ENCODE results near the gene JARID2.
A peak's percentile ranks its signal among the peaks of the same experiment; 100 is the strongest.

Gene JARID2

DNA sequence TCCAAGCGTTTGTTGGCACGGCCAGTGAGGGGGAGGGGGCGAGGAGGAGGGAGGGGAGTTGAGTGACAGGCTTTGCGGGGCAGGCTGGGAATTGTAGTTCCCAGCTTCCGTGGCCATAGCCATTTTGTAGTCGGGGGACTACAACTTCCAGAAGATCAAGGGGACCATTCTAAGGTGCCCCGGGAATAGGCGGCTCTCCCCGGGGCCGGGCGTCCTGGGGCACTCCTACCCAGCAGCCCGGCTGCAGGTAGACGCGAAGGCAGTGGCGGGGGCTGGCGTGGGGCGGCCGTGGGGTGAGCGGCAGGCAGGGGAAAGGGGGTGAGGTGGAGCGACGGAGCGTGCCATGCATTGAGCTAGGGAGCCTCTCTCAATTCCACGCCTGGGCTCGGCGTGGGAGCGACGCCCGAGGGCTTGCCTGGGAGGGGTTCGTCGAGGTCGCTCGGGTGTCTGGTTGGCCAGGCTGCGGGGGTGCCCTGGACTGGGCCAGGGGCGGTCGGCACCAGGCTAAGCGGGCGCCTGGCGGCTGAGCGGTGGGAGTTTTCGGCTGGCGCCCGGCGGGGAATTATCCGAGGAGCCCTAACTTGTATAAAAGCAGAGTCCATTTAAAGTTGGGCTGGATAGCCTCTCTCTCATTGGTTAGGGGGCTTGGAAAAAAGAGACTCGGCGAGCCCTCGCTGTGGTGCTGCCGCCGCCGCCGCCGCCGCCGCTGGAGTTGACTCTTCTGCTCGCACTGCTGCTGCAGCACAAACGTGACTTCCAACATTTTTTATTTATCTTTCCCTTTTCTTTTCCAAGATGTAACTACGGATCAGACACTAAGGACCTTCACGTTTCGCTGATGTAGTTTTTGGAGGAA is at the start of gene JARID2:
Gene JARID2, plus strand, starts transcription at position 709 of the 856 bp plus-strand sequence. CDS start 471 bp downstream, outside the sequence.
- DNase-seq (ENCODE audit: low read depth in 1 of 2, low spot score in 1 of 2): peak; percentile 85 to 91

DNA sequence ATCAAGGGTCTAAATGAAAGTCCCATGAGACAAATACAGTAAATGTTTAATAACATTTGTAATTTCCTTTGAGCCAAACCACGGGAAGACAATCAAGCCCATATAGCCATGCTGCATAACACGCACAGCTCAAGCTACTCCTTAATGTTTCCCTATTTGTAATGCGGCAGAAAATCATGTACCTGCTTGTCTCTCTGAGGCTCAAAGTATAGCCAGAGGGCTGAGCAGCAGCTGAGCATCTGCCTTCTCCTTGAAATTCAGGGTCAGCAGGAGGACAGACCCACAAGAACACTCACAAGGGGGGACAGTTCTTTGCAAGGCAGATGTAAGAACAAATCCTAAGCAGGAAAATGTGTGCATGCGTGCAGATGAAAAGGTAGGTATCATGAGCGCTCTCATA is 45.8 kb upstream of the JARID2 start:
- no peak for DNase-seq (ENCODE audit: low read depth in 1 of 2, low spot score in 1 of 2)

DNA sequence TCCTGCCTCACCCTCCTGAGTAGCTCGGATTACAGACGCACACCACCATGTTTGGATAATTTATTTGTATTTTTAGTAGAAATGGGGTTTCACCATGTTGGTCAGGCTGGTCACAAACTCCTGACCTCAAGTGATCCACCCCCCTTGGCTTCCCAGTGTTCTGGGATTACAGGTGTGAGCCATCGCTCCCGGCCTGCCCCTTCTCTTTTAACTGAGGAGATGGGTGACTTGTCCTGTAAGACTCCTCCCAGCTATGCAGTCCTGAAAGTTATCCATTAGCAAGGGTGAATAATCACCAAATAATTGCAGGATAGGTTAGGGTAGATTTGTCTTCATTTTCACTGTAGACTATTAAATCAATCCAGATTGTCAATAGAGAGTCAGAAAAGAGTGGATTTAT is 40.5 kb upstream of the JARID2 start:
- no peak for DNase-seq (ENCODE audit: low read depth in 1 of 2, low spot score in 1 of 2)

DNA sequence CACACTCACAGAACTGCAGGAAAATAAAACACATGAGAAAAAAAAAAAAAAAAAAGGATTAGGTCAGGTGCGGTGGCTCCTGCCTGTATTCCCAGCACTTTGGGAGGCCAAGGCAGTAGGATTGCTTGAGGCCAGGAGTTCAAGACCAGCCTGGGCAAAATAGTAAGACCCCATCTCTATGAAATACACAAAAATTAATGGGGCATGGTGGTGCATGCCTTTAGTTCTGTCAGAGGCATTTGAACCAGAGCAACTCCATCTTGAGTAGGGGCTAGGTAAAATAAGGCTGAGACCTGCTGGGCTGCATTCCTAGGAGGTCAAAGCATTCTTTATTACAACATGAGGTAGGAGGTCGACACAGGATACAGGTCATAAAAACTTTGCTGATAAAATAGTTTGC is 39.0 kb upstream of the JARID2 start:
- no peak for DNase-seq (ENCODE audit: low read depth in 1 of 2, low spot score in 1 of 2)

DNA sequence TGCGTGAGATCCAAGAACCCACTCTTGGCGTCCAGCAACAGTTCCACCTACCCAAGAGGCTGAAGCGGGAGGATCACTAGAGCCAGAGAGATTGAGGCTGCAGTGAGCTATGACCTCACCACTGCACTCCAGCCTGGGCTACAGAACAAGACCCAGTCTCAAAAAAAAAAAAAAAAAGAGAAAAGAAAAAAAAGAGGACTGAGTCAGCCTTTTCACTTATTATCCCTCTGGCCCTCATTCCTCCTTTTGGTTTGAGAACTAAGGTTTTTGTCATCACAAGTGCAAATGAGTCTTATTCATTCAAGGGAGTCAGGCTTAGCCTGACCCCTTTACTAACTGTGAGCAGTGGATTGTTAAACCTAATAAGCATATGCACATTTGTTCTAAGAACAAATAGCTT is 37.9 kb upstream of the JARID2 start:
- DNase-seq (ENCODE audit: low read depth in 1 of 2, low spot score in 1 of 2): no peak

DNA sequence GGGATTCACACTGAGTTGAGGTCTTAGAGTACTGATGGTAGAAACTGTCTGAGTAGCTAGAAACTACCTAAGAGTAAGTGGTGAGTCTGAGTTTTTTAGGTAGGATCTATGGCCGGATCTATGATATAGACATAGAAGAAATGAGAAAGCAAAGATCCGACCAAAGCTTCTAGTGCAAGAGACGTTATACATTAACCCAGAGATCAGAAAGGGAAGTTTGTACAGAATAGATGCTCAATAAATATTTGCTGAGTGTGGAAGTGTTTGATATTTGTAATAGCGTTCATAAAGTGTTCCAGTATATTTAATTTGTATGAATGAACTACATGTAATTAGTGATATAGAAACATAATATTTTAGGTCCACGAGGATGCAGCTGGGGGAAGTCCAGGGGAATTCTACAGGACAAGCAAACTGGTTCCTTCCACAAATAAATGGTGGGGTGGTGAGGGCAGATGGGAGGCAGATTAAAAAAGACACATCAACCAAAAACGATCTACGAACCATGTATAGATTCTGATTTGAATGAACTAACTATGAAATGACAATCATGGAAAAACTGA is 31.9 kb upstream of the JARID2 start:
- no peak for DNase-seq (ENCODE audit: low read depth in 1 of 2, low spot score in 1 of 2)

DNA sequence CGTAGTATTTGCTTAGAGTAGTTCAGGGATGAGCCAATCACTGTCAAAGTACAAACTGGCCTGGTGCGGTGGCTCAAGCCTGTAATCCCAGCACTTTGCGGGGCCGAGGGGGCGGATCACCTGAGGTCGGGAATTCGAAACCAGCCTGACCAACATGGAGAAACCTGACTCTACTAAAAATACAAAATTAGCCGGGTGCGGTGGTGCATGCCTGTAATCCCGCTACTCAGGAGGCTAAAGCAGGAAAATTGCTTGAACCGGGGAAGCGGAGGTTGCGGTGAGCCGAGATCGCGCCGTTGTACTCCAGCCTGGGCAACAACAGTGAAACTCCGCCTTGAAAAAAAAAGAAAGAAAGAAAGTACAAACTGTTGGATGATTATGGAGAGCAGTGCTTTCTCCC is 27.5 kb upstream of the JARID2 start:
- DNase-seq (ENCODE audit: low read depth in 1 of 2, low spot score in 1 of 2): no peak

DNA sequence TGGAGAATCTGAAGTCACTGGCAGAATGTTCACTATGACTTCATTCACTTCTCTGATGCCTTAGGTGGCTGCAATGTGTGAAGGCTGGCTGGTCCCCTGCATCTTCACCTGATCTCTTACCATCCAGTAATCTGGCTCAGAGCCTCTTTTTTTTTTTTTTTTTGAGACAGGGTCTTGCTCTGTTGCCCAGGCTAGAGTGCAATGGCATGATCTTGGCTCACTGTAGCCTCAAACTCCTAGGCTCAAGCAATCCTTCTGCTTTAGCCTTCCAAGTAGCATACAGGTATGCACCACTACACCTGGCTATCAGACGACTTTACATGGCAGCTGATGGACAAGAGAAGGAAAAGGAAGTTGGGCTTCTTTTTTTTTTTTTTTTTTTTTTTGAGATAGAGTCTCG is 25.8 kb upstream of the JARID2 start:
- no peak for DNase-seq (ENCODE audit: low read depth in 1 of 2, low spot score in 1 of 2)

DNA sequence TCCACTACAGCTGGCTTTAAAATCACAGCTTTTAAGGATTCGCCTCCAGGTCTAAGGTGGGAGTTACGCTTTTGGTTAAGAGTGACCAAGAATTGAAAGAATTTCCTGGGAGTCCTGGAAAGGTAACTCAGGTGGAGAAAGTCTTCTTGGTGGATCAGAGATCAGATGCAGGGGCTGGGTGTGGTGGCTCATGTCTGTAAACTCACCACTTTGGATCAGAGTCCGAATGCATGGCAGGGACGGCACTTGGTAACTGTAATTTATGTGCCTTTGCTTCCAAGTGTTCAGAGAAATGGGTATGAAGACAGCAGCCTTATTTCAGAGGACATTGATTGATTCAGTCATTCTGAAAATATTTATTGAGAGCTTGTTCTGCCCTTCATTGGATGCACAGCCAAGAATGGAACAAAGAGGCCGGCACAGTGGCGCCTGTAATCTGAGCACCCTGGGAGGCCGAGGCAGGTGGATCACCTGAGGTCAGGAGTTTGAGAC is 18.0 kb upstream of the JARID2 start:
- DNase-seq (ENCODE audit: low read depth in 1 of 2, low spot score in 1 of 2): no peak

DNA sequence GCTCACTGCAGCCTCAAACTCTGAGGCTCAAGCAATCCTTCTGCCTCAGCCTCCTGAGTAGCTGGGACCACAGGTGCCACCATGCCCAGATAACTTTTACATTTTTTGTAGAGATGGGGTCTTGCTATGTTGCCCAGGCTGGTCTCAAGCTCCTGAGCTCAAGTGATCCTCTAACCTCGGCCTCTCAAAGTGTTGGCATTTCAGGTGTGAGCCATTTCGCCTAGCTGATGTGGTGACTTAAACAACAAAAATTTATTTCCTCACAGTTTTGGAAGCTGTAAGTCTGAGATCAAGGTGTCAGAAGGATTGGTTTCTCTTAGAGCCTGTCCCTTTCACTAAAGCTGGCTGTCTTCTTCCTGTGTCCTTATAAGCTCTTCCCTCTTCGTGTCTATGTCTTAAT is 15.0 kb upstream of the JARID2 start:
- DNase-seq (ENCODE audit: low read depth in 1 of 2, low spot score in 1 of 2): no peak

DNA sequence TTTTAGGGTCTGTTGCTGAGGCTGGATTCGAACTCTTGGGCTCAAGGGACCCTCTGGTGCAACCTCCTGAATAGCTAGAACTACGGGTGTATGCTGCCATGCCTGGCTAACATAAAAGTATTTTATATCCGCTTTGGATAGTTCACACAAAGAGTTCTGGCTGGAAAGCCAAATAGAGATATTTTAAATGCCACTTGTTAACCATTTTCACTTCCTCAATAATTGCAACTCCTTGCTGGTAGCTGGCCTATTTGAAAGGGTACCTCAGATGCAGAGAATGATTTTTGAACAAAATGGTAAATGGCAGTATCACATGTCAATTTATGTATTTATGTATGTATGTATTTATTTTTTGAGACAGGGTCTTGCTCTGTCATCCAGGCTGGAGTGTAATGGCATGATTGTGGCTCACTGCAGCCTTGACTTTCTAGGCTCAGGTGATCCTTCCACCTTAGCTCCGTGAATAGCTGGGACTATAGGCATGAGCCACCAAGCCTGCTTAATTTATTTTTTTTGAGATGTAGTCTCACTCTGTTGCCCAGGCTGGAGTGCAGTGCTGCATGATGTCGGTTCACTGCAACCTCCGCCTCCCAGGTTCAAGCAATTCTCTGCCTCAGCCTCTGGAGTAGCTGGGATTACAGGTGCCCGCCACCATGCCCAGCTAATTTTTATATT is 12.9 kb upstream of the JARID2 start:
- DNase-seq (ENCODE audit: low read depth in 1 of 2, low spot score in 1 of 2): no peak

DNA sequence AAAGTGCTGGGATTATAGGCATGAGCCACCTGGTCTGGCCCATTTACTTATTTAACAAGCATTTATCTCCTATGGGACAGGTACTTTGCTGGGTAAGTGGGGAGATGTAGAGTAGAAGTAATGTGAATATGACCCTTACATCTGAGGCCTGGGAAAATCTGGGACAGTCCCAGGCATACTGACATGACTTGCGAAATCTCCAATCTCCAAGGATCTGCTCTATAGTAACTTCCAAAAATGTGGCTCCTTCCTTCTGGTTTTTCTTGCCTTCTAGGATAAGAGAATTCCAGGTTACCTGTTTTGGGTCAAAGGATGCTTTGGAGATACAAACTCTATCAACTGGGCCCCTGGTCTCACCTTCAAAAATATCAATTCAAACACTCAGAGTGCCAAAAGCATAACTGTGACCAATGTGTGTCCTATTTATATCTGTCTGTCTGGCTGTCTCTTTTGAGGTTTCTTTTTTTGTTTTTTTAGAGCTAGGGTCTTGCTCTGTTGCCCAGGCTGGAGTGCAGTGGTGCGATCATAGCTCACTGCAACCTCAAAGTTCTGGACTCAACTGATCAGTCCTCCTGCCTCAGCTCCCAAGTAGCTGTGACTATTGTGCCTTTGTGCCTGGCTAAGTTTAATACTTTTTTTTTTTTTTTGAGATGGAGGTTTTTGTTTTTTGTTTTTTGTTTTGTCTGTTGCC is 11.7 kb upstream of the JARID2 start:
- DNase-seq (ENCODE audit: low read depth in 1 of 2, low spot score in 1 of 2): no peak

DNA sequence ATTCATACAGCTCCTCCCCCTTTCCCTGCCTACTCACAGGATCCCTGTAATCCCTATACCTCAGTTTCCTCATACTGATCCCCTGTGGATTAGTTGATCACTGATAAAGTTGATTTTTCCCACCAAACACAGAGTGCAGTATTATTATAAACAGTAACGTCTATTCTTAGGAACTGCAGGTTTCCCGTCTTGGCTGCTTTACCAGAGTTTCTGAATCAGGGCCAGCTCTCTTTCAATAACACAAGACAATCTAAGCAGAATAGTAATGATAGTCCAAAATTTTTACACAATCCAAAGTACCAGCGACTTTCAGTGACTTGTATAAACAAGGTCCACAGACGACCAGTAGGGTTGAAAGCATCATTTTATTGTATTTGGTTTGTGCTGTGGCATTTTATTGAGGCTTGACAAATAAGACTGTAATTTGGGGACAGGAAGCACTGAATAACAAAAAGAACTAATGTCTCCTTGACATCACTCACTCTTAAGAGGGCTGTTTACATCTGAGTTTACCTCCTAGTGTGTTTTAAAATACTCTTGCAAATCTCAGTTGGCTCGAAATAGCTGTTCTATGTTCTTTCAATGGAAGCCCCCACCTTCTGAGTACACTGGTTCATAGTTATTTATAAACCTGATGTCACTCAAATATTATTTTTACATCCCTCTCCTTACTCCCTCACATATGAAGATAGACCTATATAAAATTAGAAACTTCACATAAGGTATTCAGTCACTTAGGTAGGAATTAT is 6.1 kb upstream of the JARID2 start:
- no peak for DNase-seq (ENCODE audit: low read depth in 1 of 2, low spot score in 1 of 2)

DNA sequence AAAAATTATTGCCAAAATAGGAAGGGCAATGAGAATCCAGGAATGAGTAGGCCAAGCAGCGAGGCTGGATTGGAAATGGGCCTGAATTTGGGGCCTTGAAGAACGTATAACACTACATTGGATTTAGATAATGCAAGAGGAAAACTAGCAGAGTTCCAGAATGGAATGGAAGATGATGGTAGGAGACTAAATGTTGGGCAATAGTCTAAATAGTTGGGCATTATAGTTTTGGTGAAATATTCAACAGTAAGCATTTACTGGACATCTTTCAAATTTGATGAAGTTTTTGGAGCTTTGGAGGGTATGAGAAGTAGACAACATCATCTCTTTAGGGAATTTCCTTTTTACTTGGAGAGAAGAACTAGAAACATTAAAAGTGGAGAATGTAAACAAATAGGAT is 3.4 kb upstream of the JARID2 start:
- no peak for DNase-seq (ENCODE audit: low read depth in 1 of 2, low spot score in 1 of 2)

DNA sequence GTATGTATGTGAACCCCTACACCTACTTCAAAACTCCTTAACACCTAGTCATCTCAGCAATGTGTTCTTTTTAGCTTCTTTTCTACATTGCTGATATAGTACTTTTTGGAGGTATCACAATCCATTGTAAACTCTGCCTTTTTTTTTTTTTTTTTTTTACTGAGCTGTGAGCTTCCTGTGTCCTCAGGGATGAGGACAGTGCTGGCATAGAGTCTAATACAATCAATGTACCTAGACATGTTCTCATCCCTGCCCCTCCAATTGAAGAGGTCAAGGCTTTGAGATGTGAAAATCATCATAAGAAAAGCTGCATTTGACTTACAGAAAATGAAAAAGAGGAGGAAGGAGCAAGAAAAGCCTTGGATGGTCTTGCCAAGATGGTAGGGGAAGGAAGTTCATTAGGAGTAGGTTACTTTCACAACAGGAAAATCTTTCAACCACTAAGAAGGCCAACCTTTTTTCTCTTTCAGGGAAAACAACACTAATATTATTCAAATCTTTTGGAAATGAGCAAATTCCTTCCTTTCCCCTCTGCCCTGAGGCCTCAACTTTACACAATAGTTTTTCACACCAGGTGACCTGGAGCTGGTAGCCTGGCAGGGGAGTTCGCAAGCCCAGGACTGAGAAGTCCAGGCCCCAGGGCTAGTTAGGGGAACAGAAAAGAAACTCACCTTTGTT is 2.8 kb upstream of the JARID2 start:
- no peak for DNase-seq (ENCODE audit: low read depth in 1 of 2, low spot score in 1 of 2)

DNA sequence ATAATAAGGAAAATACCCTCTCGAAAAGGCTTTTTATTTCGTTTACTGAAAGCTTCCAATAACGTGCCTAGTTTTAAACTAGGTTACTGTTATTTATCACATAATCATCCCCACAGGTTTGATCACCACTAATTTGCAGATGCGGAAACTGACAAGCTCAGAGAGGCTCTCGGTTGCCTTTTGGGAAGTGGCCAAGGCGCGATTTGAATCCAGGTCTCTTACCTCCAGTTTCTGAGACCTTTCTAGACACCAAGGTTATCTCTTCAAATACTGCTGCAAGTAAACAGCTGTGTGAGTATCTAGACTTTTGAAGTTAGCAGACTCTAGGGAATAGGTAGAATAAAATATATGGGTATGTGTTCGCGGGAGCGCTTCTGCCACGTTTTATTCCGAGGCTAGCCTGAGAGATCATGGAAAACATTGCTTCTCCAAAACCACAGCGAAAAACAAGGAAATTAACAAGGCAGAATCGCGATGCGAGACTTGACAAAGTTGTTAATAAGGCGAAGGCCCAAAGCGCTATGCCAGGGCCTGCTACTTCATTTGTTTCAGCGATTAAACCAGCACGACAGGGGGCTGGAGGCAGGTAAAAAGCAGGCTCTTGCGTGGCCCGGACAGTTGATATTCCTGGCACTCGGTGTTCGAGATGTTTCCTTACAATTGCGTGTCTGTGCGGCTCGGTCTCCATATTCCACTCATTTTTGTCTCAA is 1.8 kb upstream of the JARID2 start:
- no peak for DNase-seq (ENCODE audit: low read depth in 1 of 2, low spot score in 1 of 2)

DNA sequence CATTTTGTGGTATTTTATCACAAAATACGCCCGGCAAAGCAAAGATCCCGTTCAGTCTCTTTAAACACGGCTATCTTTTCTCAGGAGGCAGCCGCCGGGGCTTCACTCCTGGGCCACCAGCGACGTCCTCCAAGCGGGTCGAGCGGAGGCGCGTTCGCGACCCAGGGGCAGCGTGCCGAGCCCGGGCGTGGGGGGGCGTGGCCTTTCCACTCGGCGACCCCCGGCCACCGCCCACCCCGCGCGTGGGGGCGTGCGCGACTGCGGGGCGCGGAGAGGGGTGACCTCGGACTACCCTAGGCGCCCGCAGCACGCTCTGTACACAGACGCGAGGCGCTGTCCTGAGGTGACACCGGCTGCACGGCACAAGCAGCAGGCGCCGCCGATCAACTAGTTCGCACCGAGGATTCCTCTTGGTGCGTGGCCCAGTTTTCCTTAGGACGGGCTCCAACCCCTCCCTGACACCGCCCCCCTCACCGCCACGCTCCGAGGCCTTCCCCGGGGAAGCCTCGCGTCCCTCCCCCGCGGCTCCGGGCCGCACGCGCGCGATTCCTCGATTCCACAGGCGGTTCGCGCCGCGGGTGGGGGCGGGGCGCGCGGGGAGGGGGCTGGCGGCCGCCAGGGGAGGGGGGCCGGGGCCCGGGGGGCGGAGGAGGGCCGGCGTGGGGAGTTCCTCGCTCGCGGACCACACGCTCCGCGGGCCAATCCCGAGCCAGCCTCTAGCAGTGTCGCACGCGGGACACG is 1.1 kb upstream of the JARID2 start:
- peak; percentile 34 to 47 for DNase-seq (ENCODE audit: low read depth in 1 of 2, low spot score in 1 of 2)

DNA sequence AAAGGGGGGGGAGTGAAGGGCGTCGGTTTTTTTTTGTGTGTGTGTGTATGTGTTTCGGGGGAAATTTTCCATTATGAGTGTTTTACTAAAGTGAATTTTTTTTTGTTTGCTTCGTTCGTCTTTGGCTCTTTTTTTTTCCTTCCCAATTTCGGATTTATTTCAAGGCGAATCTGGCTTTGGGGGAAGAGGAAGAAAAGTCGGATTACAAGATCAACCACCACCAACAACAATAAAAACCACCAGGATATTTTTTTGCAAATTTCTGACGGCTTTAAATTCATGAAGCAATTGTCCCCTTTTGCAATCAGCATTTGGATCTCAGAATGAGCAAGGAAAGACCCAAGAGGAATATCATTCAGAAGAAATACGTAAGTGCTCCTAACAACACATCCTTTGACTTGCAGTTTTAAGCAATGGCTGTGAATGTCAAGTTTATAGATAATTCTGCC is 372 bp downstream of the JARID2 start:
- DNase-seq (ENCODE audit: low read depth in 1 of 2, low spot score in 1 of 2): no peak
